GM21381 (cell line): ENCODE results near the gene NPPB.

Source experiments
- ATAC-seq: cut with Tn5 transposase; IDR thresholded peaks from one replicate; pipeline ENCODE4 v1.9.1; 2021; ENCODE audit warnings: mild to moderate bottlenecking, moderate library complexity; ENCODE audit not compliant: unreplicated experiment

The NPPB gene

GRCh38 chr1:11836955-11837766, 21.6 kb downstream of the NPPB start:
- ATAC-seq, result no peak

GRCh38 chr1:11835441-11836225, 23.1 kb downstream of the NPPB start:
- no peak for ATAC-seq

- ATAC-seq, result no peak
Measured at GRCh38 chr1:11833900-11834299, 24.8 kb downstream of the NPPB start.

GRCh38 chr1:11833497-11833896, 25.2 kb downstream of the NPPB start:
- no peak for ATAC-seq

- ATAC-seq, result no peak
Measured at GRCh38 chr1:11831945-11832725, 26.6 kb downstream of the NPPB start.

DNA sequence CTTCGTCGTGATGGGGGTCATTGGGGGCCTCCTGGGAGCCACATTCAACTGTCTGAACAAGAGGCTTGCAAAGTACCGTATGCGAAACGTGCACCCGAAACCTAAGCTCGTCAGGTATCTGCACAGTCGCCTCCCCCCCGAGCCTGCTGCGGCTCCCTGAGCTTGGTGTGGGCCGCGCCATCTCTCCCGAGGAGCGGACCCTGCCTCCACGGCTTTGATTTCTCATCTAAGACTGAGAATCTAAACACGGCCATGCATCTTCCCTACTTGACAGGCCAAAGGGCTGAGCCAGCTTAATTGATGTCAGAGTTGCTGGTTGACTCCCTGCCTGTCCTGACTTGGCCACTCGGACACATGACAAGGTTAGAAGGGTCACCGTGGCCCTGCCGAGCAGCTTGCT, 30.2 kb downstream of the NPPB start:
- no peak for ATAC-seq

DNA sequence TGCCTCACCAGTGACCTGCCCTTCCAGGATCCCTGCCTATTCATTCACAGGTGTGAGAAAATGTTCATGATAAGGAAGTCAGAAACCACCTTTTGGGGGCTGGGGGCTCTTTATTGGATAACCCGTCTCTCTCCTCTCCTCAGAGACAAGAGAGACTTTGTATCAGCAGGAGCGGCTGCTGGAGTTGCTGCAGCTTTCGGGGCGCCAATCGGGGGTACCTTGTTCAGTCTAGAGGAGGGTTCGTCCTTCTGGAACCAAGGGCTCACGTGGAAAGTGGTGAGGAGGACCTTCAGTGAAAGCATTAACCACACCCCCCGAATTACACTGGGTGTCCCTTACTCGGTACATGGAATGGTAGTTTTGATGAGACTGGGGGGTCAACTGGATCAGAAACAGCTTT, 31.8 kb downstream of the NPPB start:
- no peak for ATAC-seq

- no peak for ATAC-seq
Measured at GRCh38 chr1:11825131-11825530, 33.6 kb downstream of the NPPB start.

GRCh38 chr1:11823366-11824137, 35.2 kb downstream of the NPPB start:
- no peak for ATAC-seq

- ATAC-seq, result no peak
Measured at GRCh38 chr1:11822091-11822490, 36.7 kb downstream of the NPPB start.

- ATAC-seq, result no peak
Measured at GRCh38 chr1:11817192-11817591, 41.6 kb downstream of the NPPB start.

DNA sequence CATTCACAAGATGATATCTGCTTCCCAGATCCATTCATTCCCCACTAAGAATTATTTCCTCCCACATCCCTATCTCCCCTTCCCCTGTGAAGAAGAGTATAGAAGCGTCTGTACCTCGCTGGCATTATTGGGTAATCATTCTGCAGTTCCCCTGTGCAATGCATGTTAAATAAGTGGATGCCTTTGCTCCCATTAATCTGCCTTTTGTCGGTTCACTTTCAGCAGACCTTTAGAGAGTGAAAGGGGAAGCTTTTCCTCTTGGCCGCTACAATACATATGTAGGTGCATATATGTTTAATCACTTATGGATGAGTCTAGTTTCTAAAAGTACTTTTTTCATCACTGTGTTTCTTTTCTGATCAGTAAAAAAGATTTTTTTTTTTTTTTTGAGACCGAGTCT, 45.7 kb downstream of the NPPB start:
- no peak for ATAC-seq
